Measurements from ENCODE around the gene AGBL4. TPM values are rescaled to one million over a fixed set of nuclear protein-coding genes. Genes with fewer than 3 reads are reported as not detected.

The AGBL4 gene
- total and polyA plus RNA-seq, 2 of the 13 experiments (the other 11 are each of a cell fraction or from before 2014, with no cell fraction given) = not detected

DNA sequence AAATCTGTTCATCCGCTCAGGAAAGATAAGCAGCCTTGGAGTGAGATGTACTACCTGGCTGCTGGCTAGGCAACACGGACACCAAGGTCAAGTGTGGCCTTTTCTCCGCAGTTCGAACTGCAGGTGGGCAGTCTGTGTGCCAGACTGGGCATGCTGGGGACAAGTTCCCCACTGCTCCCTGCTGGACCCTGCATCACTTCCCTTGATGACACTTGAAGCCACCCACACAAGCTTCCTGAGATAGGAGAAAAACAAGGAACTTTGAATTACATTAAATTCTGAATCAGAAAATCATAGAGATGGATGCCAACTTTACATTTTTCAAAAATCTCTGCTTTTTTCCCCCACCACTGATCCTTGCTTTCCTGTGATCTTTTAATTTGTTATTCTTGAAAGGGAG lies 1285.4 kb downstream of the AGBL4 start:
- no peaks in the 10 kb centered on the region for H3K79me2 ChIP-seq (ENCODE audit: insufficient read depth, low read length)
- no peak overlapping the region for H3K4me2 ChIP-seq (ENCODE audit: low read depth, low read length)
- peaks cover 15% of the 10 kb centered on the region for H3K4me1 ChIP-seq (ENCODE audit: insufficient read depth, low read length)
- no peaks in the 10 kb centered on the region for H4K20me1 ChIP-seq (ENCODE audit: insufficient read depth, low read length)
- intact Hi-C loops (cut with micrococcal nuclease; ENCODE audit: unreplicated experiment) = no loop called here
- WGBS (ENCODE audit: low lambda C conversion rate) = 82% methylated on average over 4 of the region's 4 CpGs
- H3K27me3 ChIP-seq (ENCODE audit: control insufficient read depth in 1 of 2, insufficient read depth in 2 of 2, low read length in 2 of 2) = no peaks in the 10 kb centered on the region
- FAIRE-seq (no peak), DNase-seq (ENCODE audit: low spot score) (no peak), ATAC-seq (no peak)
- no peak overlapping the region for H3K4me3 ChIP-seq (replicated peaks in 1 of 3; ENCODE audit: insufficient read depth in 1 of 3, low read depth in 2 of 3, low read length in 3 of 3)
- in situ Hi-C loops (cut with HindIII; ENCODE audit: extremely low pct_ligation_motif_present, low pct_unique_long_range_greater_than_20kb) = no loop called here
- no peaks in the 10 kb centered on the region for H3K9me3 ChIP-seq (ENCODE audit: low read length)
- H3K27ac ChIP-seq (ENCODE audit: extremely low read length, insufficient read depth, low read length) = no peak overlapping the region
- ChIA-PET POLR2A (no interaction called here), CTCF (ENCODE audit: low intra/inter-chr PET ratio, low total read pairs) (no interaction called here)
- H3K36me3 ChIP-seq (replicated peaks in 1 of 2; ENCODE audit: control insufficient read depth in 1 of 2, insufficient read depth in 2 of 2, low read length in 2 of 2) = no peaks in the 10 kb centered on the region
- BruUV-seq (replicated peaks) = no TSS peak
- no peak overlapping the region for H3K9ac ChIP-seq (ENCODE audit: insufficient read depth, low read depth, low read length)
- TF ChIP-seq ZNF317 (CRISPR knock-in tag; IDR thresholded peaks at IDR 0.05) (no peak), PAF1 (CRISPR knock-in tag; IDR thresholded peaks at IDR 0.05) (no peak), ZNF468 (CRISPR knock-in tag; IDR thresholded peaks at IDR 0.05) (no peak), ZNF121 (CRISPR knock-in tag; IDR thresholded peaks at IDR 0.05) (no peak), JARID2 (CRISPR knock-in tag; IDR thresholded peaks at IDR 0.05; ENCODE audit: insufficient replicate concordance) (no peak), TBP (CRISPR knock-in tag; IDR thresholded peaks at IDR 0.05) (no peak), HNRNPLL (IDR thresholded peaks at IDR 0.05; ENCODE audit: low read depth, low read length, poor library complexity, severe bottlenecking) (no peak), ZNF644 (CRISPR knock-in tag; IDR thresholded peaks at IDR 0.05; ENCODE audit: low read depth) (no peak), ZNF605 (CRISPR knock-in tag; IDR thresholded peaks at IDR 0.05) (no peak)
- TF ChIP-seq, protein P1, sequence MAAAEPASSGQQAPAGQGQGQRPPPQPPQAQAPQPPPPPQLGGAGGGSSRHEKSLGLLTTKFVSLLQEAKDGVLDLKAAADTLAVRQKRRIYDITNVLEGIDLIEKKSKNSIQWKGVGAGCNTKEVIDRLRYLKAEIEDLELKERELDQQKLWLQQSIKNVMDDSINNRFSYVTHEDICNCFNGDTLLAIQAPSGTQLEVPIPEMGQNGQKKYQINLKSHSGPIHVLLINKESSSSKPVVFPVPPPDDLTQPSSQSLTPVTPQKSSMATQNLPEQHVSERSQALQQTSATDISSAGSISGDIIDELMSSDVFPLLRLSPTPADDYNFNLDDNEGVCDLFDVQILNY (CRISPR knock-in tag; conservative IDR thresholded peaks at IDR 0.05) = no peak
- TF ChIP-seq, protein P2, sequence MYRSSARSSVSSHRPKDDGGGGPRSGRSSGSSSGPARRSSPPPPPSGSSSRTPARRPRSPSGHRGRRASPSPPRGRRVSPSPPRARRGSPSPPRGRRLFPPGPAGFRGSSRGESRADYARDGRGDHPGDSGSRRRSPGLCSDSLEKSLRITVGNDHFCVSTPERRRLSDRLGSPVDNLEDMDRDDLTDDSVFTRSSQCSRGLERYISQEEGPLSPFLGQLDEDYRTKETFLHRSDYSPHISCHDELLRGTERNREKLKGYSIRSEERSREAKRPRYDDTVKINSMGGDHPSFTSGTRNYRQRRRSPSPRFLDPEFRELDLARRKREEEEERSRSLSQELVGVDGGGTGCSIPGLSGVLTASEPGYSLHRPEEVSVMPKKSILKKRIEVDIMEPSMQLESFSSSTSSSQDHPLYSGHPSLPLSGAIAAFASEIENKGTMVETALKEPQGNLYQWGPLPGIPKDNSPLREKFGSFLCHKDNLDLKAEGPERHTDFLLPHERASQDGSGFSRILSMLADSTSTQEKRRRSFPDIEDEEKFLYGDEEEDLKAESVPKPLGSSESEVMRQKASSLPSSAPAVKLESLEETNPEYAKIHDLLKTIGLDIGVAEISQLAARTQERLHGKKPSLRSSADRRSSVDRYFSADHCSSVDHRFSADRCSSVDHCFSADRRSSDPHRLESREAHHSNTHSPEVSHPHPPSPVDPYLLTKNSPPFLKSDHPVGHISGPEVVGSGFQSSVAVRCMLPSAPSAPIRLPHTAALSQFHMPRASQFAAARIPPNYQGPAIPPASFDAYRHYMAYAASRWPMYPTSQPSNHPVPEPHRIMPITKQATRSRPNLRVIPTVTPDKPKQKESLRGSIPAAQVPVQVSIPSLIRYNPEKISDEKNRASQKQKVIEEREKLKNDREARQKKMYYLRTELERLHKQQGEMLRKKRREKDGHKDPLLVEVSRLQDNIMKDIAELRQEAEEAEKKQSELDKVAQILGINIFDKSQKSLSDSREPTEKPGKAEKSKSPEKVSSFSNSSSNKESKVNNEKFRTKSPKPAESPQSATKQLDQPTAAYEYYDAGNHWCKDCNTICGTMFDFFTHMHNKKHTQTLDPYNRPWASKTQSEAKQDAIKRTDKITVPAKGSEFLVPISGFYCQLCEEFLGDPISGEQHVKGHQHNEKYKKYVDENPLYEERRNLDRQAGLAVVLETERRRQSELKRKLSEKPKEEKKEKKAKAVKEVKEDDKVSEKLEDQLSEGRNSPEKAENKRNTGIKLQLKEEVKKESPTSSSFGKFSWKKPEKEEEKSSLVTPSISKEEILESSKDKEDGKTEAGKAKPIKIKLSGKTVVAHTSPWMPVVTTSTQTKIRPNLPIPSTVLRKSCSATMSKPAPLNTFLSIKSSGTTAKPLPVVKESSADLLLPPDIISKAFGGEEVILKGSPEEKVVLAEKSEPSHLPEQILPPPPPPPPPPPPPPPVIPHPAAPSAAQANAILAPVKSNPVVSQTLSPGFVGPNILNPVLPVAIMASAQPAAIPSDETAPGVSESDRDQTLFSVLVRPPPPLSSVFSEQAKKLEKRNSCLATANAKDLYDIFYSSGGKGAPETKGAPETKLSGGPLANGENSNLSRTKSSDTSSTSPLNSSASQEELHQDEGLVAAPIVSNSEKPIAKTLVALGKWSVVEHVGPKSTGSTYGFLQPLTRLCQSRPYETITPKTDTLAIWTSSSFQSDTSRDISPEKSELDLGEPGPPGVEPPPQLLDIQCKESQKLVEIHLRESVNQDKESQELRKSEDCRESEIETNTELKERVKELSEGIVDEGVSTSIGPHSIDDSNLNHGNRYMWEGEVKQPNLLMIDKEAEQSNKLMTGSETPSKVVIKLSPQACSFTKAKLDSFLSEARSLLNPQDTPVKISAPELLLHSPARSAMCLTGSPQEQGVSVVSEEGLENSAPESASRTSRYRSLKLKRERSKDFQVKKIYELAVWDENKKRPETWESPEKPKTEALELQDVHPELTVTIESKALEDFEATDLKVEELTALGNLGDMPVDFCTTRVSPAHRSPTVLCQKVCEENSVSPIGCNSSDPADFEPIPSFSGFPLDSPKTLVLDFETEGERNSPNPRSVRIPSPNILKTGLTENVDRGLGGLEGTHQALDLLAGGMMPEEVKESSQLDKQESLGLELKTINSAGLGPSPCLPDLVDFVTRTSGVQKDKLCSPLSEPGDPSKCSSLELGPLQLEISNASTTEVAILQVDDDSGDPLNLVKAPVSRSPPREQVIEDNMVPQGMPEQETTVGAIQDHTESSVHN (CRISPR knock-in tag; IDR thresholded peaks at IDR 0.05) = no peak
- no peak overlapping the region for H2AFZ ChIP-seq (ENCODE audit: low read length)
